Stomach (tissue), 9 donors: ENCODE measurements around the gene UBE2U. TPM values are rescaled to one million over a fixed set of nuclear protein-coding genes. Genes with fewer than 3 reads are reported as not detected.
A peak's percentile ranks its signal among the peaks of the same experiment; 100 is the strongest.

Source experiments
- DNase-seq, 2 donors: peaks; one replicate each; pipeline versions ENCODE4 v3.0.0 to v3.0.0-alpha.2; 2013 to 2019
- H3K27ac ChIP-seq, 5 donors: fragments of 200-600 bp in 4 of 5; sonication (generic) in 4 of 5; one replicate each; pipeline ENCODE4 v1.5.1; 2013 to 2019; ENCODE audit warnings: mild to moderate bottlenecking in 1 of 5, moderate library complexity in 1 of 5
- H3K27me3 ChIP-seq, 3 donors: fragments of 200-600 bp; sonication (generic); one replicate each; pipeline ENCODE4 v1.5.1; 2017 to 2019; ENCODE audit warnings: mixed run types in 1 of 3
- H3K36me3 ChIP-seq, 4 donors: fragments of 200-600 bp; sonication (generic); 1 replicate in 3 of 4; 2 replicates in 1 of 4; pipeline ENCODE4 v1.5.1; 2016 to 2019
- H3K4me1 ChIP-seq, 4 donors: fragments of 200-600 bp; sonication (generic); one replicate each; pipeline ENCODE4 v1.5.1; 2016 to 2019
- H3K4me3 ChIP-seq, 4 donors: fragments of 200-600 bp; sonication (generic) in 3 of 4; one replicate each; pipeline ENCODE4 v1.5.1; 2016 to 2019; ENCODE audit warnings: mild to moderate bottlenecking in 1 of 4
- H3K9me3 ChIP-seq, 4 donors: fragments of 200-600 bp; sonication (generic); one replicate each; pipeline ENCODE4 v1.5.1; 2016 to 2019
- CTCF ChIP-seq, 7 experiments: fragments of 450-650 bp in 4 of 7; fragments of 200-600 bp in 3 of 7; sonication (generic) in 3 of 7; IDR thresholded peaks; one replicate each; pipeline ENCODE4 v1.5.1; 2016 to 2019; ENCODE audit warnings: antibody characterized with exemption in 7 of 7, control low read depth in 2 of 7, mild to moderate bottlenecking in 1 of 7
- EP300 ChIP-seq: sonication (generic); formaldehyde crosslinking; IDR thresholded peaks from one replicate; pipeline ENCODE4 v1.6.1; 2017; ENCODE audit warnings: antibody characterized with exemption
- POLR2A ChIP-seq, 4 donors: fragments of 450-650 bp; IDR thresholded peaks; one replicate each; pipeline ENCODE4 v1.6.1; 2016; ENCODE audit warnings: antibody characterized with exemption in 4 of 4, control low read depth in 2 of 4, mild to moderate bottlenecking in 1 of 4, moderate library complexity in 1 of 4
- POLR2AphosphoS5 ChIP-seq, 3 donors: sonication (generic); formaldehyde crosslinking; IDR thresholded peaks; one replicate each; pipeline ENCODE4 v1.6.1; 2016; ENCODE audit warnings: antibody characterized with exemption in 3 of 3
- WGBS, 5 donors: extraction: QIAGEN DNeasy Blood & Tissue Kit in 3 of 5; methylation state at CpG; one replicate each; pipeline versions ENCODE4 v1.1.5 to v1.1.7; 2013 to 2018; 5-methylcytosine and 5-hydroxymethylcytosine counted together
- intact Hi-C: fragments of 100-400 bp; cut with DNase I; formaldehyde crosslinking; loops from one replicate; pipeline ENCODE4 v1.15.1; 2023; ENCODE audit warnings: low total_unique reads
- polyA plus RNA-seq, 3 donors: library from polyadenylated mRNA; stranded (reverse); fragments of 200-250 nt; gene quantifications; one replicate each; pipeline ENCODE4 v1.2.3, GENCODE V29; 2013
- total RNA-seq, 5 donors: library from RNA; depleted of rRNA; stranded (reverse); fragments of >200 nt; gene quantifications; one replicate each; pipeline versions ENCODE4 v1.1.0 to v1.2.3, GENCODE V29; 2014 to 2016
- donor health status: healthy with polysubstance abuse.
- donor health status: Bipolar disorder and iron deficiency.
- donor health status: healthy.

Gene UBE2U
- total and polyA plus RNA-seq, 8 donors = 0.08 TPM; not detected in 7

DNA sequence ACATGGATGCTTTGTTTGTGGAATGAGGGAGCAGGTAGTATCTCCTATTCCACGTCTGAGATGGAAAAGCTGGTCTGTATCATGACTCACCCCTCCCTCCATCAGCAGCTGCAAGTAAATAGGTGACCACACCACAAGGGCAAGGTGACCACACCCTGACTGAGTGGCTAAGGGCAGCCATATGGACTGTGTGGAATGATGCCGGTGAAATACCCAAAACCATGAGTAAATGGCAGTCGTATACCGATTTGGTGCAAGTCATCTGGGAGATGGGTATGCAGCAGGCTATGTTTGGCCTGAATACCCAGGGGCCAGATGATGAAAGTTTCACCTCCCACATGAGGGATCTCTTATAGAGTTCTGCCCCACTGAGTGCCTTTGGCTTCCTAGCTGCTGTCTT lies 15.8 kb upstream of the UBE2U start:
- WGBS, 5 donors = 74 to 84% (median 80%) methylated on average over 4 of the region's 4 CpGs
- Histone ChIP-seq H3K36me3 (no peaks in the 10 kb centered on the region), H3K27me3 (no peaks in the 10 kb centered on the region), H3K4me3 (no peak overlapping the region), H3K9me3 (no peaks in the 10 kb centered on the region), H3K4me1 (peaks cover 0 to 21% (median 10%) of the 10 kb centered on the region in 4 donors), H3K27ac (peak overlapping the region in 1 of 5 donors; percentile 58)
- DNase-seq = no peak
- TF ChIP-seq POLR2AphosphoS5 (IDR thresholded peaks at IDR 0.05) = no peak
- TF ChIP-seq CTCF (IDR thresholded peaks at IDR 0.05) = no peak
- no peak for TF ChIP-seq POLR2A (IDR thresholded peaks at IDR 0.05)
- TF ChIP-seq EP300 = no peak
- intact Hi-C loops = no loop called here

- no peaks in the 10 kb centered on the region for H3K9me3 ChIP-seq
- H3K27me3 ChIP-seq = no peaks in the 10 kb centered on the region
- TF ChIP-seq POLR2A (IDR thresholded peaks at IDR 0.05) (no peak), EP300 (no peak), CTCF (IDR thresholded peaks at IDR 0.05) (no peak), POLR2AphosphoS5 (IDR thresholded peaks at IDR 0.05) (no peak)
- H3K27ac ChIP-seq = no peak overlapping the region
- WGBS, 5 donors = 96 to 99% (median 98%) methylated on average over 6 to 8 of the region's 8 CpGs
- H3K36me3 ChIP-seq = no peaks in the 10 kb centered on the region
- intact Hi-C loops = no loop called here
- no peak overlapping the region for H3K4me3 ChIP-seq
- H3K4me1 ChIP-seq = peaks cover 0 to 14% (median 6%) of the 10 kb centered on the region in 4 donors
- DNase-seq = no peak
Observed at GRCh38 chr1:64192290-64192689, 11.1 kb upstream of the UBE2U start.

DNA sequence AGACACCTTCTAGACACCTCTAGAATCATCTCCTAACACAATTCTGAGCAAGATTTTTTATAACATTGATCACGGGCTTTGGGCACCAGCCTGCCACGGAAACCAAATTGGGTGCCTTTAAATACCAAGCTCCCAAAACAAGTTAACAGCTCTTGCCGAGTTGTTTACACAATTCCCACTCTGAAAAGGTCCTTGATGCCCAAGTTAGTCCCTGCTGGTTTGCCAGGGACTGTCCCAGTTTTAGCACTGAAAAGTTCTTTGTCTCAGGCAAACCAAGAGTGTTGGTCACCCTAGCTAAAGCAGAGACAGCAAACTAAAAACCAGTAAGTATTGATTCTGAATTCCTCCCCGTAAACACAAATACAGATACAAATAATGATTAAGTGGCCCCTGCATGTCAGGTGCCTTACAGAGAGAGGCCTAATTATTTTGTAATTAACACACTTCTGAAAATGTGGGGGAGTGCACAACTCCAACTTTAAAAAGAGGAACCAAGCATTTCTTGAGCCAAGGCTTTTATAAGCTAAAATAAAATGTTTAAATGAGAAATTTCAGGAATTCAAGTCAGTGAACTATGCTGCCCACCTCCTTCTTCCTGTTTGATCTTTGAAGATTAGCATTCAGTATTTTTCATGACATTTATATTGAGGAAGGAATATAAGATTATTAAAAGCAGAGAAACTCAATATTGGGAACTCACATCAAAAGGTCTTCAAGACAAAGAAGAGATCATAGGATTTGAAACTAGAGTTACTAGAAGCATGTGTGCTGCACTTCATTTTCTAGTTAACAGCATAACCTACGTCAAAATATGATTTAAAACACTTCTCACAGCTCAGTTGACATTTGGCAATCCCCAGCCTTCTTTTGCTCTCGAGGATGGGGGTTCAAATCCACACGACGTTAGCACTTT lies 9.0 kb upstream of the UBE2U start:
- H3K36me3 ChIP-seq = no peaks in the 10 kb centered on the region
- no peak overlapping the region for H3K27ac ChIP-seq
- intact Hi-C loops = no loop called here
- TF ChIP-seq POLR2AphosphoS5 (IDR thresholded peaks at IDR 0.05) = no peak
- H3K4me3 ChIP-seq = no peak overlapping the region
- no peaks in the 10 kb centered on the region for H3K9me3 ChIP-seq
- no peaks in the 10 kb centered on the region for H3K27me3 ChIP-seq
- no peak for DNase-seq
- 57 to 73% (median 66%) methylated on average over 8 of the region's 8 CpGs for WGBS, 5 donors
- peaks cover 0 to 13% (median 6%) of the 10 kb centered on the region in 4 donors for H3K4me1 ChIP-seq

DNA sequence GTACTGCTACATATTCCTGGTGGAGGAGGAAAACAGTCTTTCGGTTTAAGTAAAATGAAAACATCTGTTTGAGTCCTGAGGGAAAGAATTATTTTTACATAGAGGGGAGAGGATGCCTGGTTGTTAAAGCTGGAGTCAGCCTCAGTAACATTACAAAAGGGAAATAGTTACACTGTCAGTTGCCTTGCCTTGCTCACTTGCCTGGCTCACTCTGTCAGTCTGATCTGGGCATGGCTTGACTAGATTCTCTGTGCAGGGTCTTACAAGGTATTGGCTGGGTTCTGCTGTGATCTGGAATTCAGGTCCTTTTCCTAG lies 8.4 kb upstream of the UBE2U start:
- H3K27ac ChIP-seq = no peak overlapping the region
- H3K36me3 ChIP-seq = no peaks in the 10 kb centered on the region
- intact Hi-C loops = no loop called here
- no peaks in the 10 kb centered on the region for H3K27me3 ChIP-seq
- peaks cover 0 to 13% (median 6%) of the 10 kb centered on the region in 4 donors for H3K4me1 ChIP-seq
- peak in 1 of 2 donors; percentile 17 for DNase-seq
- TF ChIP-seq POLR2AphosphoS5 (IDR thresholded peaks at IDR 0.05) (no peak), EP300 (no peak), CTCF (IDR thresholded peaks at IDR 0.05) (no peak), POLR2A (IDR thresholded peaks at IDR 0.05) (no peak)
- H3K9me3 ChIP-seq = no peaks in the 10 kb centered on the region
- WGBS, 5 donors = 72 to 92% (median 81%) methylated on average over 1 of the region's 1 CpG
- H3K4me3 ChIP-seq = no peak overlapping the region
